Right atrium auricular region (tissue), 2 donors: ENCODE results near the gene MRS2. TPM values are rescaled to one million over a fixed set of nuclear protein-coding genes. Genes with fewer than 3 reads are reported as not detected.
"Not testable (repeated sequence)": the region's sequence is repeated elsewhere in the genome, so short reads cannot be mapped to it uniquely, and the experiment has no call there.

Source experiments
- DNase-seq: peaks from one replicate; pipeline ENCODE4 v3.0.0-alpha.2; 2019; ENCODE audit warnings: low spot score
- H3K27ac ChIP-seq, 2 donors: fragments of 200-600 bp; sonication (generic); 1 replicate in 1 of 2; 2 replicates in 1 of 2; pipeline ENCODE4 v1.5.1; 2016 to 2019
- H3K27me3 ChIP-seq, 2 donors: fragments of 200-600 bp; sonication (generic); one replicate each; pipeline versions ENCODE4 v1.5.1 to v1.6.0; 2017 to 2019
- H3K36me3 ChIP-seq: fragments of 200-600 bp; sonication (generic); one replicate; pipeline ENCODE4 v1.5.1; 2016
- H3K4me1 ChIP-seq, 2 donors: fragments of 200-600 bp; sonication (generic); one replicate each; pipeline versions ENCODE4 v1.5.1 to v1.6.0; 2017 to 2019
- H3K4me3 ChIP-seq, 2 donors: fragments of 200-600 bp; sonication (generic); 1 replicate in 1 of 2; 2 replicates in 1 of 2; pipeline ENCODE4 v1.5.1; 2017 to 2019; ENCODE audit warnings: mild to moderate bottlenecking in 1 of 2, moderate library complexity in 1 of 2
- H3K9me3 ChIP-seq, 2 donors: fragments of 200-600 bp; sonication (generic); one replicate each; pipeline ENCODE4 v1.5.1; 2019
- total RNA-seq, 2 donors: library from RNA; depleted of rRNA; stranded (reverse); fragments of >200 nt; gene quantifications; one replicate each; pipeline ENCODE4 v1.1.0, GENCODE V29; 2016
- TF ChIP-seq, protein P1 (sequence below), 2 donors: fragments of 200-600 bp; sonication (generic); IDR thresholded peaks; one replicate each; pipeline ENCODE4 v1.5.1; 2019; ENCODE audit warnings: antibody characterized with exemption in 2 of 2

Gene MRS2
- total RNA-seq, 2 donors from 2014 or later: 25.5 to 44.1 TPM

DNA sequence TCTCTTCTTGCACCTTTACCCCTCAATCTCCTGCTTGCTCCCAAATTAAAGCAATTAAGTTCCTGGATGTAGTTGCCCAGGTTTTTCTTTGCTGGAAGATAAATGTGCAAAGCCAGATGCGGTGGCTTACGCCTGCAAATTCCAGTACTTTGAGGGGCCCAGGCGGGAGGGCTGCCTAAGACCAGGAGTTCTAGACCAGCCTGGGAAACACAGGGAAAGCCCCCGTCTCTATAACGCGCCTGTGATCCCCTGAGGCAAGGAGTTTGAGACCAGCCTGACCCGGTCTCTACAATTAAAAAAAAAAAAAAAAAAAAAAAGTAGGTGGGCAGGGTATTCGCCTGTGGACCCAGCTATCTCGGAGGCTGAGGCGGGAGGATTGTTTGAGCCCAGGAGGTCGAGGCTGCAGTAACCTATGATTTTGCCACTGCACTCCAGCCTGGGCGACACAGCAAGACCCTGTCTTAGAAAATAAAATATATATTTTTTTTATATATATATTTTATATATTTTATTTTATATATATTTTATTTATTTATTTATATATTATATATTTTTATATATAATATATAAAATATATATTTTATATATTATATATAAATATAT is 44.4 kb upstream of the MRS2 start:
- Histone ChIP-seq H3K4me1 (peaks cover 0 to 17% of the 10 kb centered on the region in 2 donors), H3K9me3 (no peaks in the 10 kb centered on the region), H3K4me3 (peak overlapping the region in 1 of 2 donors; percentile 35), H3K27me3 (no peaks in the 10 kb centered on the region), H3K36me3 (no peaks in the 10 kb centered on the region), H3K27ac (no peak overlapping the region)
- no peak for DNase-seq
- TF ChIP-seq, protein P1, sequence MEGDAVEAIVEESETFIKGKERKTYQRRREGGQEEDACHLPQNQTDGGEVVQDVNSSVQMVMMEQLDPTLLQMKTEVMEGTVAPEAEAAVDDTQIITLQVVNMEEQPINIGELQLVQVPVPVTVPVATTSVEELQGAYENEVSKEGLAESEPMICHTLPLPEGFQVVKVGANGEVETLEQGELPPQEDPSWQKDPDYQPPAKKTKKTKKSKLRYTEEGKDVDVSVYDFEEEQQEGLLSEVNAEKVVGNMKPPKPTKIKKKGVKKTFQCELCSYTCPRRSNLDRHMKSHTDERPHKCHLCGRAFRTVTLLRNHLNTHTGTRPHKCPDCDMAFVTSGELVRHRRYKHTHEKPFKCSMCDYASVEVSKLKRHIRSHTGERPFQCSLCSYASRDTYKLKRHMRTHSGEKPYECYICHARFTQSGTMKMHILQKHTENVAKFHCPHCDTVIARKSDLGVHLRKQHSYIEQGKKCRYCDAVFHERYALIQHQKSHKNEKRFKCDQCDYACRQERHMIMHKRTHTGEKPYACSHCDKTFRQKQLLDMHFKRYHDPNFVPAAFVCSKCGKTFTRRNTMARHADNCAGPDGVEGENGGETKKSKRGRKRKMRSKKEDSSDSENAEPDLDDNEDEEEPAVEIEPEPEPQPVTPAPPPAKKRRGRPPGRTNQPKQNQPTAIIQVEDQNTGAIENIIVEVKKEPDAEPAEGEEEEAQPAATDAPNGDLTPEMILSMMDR (IDR thresholded peaks at IDR 0.05): no peak

DNA sequence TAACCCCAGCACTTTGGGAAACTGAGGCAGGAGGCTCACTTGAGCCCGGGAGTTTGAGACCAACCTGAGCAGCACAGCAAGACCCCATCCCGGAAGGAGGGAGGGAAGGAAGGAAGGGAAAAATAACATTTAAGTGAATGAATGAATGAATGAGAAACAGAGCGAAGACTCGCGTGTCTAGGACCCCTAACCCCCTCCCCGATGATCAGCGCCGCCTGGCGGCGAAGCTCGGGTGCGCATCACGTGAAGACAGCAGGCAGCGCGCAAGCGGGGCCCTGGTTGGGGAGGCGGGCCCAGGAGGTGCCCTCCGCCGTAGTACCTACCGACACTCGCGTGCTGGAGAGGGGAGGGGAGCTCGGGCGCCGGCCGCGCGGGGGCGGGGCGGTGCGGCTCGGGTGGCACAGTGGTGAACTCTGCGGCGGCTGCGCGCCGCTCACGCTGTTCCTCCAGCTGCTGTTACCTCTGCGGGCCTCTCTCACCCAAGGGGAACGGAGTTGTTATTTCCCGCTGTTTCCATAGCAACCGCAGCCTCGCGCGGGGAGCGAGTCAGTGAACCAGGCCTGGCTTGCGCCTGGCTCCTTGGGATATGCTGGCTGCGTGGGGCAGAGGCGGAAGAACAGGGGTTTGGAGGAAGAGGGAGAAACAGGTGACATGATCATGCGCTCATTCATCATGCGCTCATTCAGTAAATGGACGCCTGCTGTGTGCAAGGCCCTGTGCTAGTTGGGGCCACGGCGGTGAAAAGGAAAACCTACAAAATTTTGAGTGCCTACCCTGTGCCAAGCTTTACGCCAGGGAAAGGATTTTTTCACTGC is 42.9 kb upstream of the MRS2 start:
- DNase-seq: no peak
- peak overlapping the region; percentile 29 to 49 for H3K4me3 ChIP-seq
- TF ChIP-seq, protein P1 (IDR thresholded peaks at IDR 0.05): peak; percentile 24 to 68
- H3K27ac ChIP-seq: no peak overlapping the region
- H3K27me3 ChIP-seq: no peaks in the 10 kb centered on the region
- no peaks in the 10 kb centered on the region for H3K36me3 ChIP-seq
- H3K4me1 ChIP-seq: peaks cover 0 to 17% of the 10 kb centered on the region in 2 donors
- no peaks in the 10 kb centered on the region for H3K9me3 ChIP-seq

DNA sequence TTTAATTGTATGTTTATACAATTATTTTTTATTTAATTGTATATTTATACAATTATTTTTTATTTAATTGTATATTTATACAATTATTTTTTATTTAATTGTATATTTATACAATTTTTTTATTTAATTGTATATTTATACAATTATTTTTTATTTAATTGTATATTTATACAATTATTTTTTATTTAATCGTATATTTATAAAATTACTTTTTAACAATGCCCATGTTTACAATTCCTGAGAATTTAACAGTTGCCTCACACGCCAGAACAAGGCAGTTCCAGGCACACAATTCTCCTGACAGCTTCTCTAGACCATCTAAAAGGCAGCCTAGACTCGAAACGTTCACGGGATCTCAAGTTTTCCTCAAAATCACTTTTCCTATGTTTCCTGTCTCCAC is 40.4 kb upstream of the MRS2 start:
- not testable (repeated sequence) for H3K9me3 ChIP-seq, H3K27me3 ChIP-seq, H3K4me3 ChIP-seq, H3K36me3 ChIP-seq, DNase-seq, H3K27ac ChIP-seq
- peaks cover 0 to 17% of the 10 kb centered on the region in 2 donors for H3K4me1 ChIP-seq

DNA sequence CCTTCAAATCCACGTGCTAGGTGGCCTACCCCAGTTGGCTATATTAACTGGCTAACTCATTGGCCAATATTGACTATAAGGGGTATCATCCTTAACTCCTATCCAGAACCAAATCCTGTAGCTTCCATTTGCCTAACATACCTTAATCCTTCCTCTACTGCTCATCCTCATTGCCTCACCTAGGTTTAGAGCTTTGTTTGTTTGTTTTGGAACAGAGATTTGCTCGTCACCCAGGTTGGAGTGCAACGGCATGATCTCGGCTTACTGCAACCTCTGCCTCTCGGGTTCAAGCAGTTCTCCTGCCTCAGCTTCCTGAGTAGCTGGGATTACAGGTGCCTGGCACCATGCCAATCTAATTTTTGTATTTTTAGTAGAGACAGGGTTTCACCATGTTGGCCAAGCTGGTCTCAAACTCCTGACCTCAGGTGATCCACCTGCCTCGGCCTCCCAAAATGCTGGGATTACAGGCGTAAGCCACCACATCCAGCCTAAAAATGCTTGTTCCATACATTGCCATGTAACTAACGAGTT is 37.6 kb upstream of the MRS2 start:
- not testable (repeated sequence) for H3K4me3 ChIP-seq, H3K4me1 ChIP-seq, DNase-seq, H3K27me3 ChIP-seq, H3K36me3 ChIP-seq, H3K9me3 ChIP-seq, H3K27ac ChIP-seq

DNA sequence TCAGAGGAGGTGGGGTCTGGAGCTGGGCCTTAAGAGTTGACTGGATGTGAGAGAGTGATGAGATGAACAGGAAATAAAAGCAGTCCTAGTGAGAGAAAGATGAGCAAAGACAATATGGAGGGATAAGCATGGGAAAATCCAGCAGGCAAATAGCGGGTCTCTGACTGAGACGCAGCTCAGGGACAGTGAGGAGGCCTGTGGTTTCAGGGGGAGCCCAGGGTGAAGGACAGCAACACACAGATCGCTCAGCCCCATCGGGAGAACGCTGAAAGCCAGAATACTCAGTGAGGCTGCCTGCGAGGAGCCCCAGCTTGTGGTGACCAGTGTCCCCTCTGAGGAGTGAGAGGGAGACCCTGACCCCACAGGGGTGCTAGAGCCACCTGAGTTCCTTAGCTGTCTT is 28.1 kb upstream of the MRS2 start:
- TF ChIP-seq, protein P1 (IDR thresholded peaks at IDR 0.05): no peak
- no peaks in the 10 kb centered on the region for H3K9me3 ChIP-seq
- DNase-seq: no peak

DNA sequence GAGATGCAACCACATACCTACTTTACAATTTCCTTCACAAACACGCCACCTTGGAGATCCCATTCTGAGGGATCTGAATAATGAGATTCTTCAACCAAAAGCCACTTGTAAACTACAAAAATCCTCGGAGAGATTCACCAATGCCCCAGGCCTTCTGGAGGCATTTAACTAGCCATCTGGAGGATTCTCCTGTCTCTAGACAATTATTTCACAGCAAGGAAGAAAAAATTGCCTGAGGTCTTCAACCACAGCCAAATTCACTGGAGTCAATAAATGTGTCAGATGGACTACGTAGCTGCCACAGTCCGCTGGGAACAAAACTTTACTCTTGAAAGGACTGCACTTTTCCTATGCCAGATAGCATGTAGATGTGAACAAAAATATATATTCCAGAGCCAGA is 25.9 kb upstream of the MRS2 start:
- Histone ChIP-seq H3K4me3 (no peak overlapping the region), H3K4me1 (no peaks in the 10 kb centered on the region), H3K27me3 (no peaks in the 10 kb centered on the region), H3K36me3 (no peaks in the 10 kb centered on the region), H3K9me3 (no peaks in the 10 kb centered on the region), H3K27ac (no peak overlapping the region)
- TF ChIP-seq, protein P1 (IDR thresholded peaks at IDR 0.05): no peak
- DNase-seq: no peak

More for the DNA sequence above, 28.1 kb upstream of the MRS2 start:
- no peaks in the 10 kb centered on the region for H3K36me3 ChIP-seq
- no peaks in the 10 kb centered on the region for H3K4me1 ChIP-seq
- no peak overlapping the region for H3K4me3 ChIP-seq
- no peaks in the 10 kb centered on the region for H3K27me3 ChIP-seq
- H3K27ac ChIP-seq: no peak overlapping the region
